Measurements from ENCODE around the gene IKZF5.

GRCh38 chr10:122995936-122996335, 12.7 kb downstream of the IKZF5 start:
- TF ChIP-seq, protein P1, sequence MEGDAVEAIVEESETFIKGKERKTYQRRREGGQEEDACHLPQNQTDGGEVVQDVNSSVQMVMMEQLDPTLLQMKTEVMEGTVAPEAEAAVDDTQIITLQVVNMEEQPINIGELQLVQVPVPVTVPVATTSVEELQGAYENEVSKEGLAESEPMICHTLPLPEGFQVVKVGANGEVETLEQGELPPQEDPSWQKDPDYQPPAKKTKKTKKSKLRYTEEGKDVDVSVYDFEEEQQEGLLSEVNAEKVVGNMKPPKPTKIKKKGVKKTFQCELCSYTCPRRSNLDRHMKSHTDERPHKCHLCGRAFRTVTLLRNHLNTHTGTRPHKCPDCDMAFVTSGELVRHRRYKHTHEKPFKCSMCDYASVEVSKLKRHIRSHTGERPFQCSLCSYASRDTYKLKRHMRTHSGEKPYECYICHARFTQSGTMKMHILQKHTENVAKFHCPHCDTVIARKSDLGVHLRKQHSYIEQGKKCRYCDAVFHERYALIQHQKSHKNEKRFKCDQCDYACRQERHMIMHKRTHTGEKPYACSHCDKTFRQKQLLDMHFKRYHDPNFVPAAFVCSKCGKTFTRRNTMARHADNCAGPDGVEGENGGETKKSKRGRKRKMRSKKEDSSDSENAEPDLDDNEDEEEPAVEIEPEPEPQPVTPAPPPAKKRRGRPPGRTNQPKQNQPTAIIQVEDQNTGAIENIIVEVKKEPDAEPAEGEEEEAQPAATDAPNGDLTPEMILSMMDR (IDR thresholded peaks at IDR 0.05; ENCODE audit: low read length), result no peak
- no peak for TF ChIP-seq EZH2 (optimal IDR thresholded peaks at IDR 0.05; ENCODE audit: low read depth, low read length)
- no peak for TF ChIP-seq EZH2phosphoT487 (IDR thresholded peaks at IDR 0.05; ENCODE audit: low read length)

Measured in MM.1S (cell line).